ENCODE data around the gene TAL2.
A peak's percentile ranks its signal among the peaks of the same experiment; 100 is the strongest.
"Not testable (repeated sequence)": the region's sequence is repeated elsewhere in the genome, so short reads cannot be mapped to it uniquely, and the experiment has no call there.

Gene TAL2

GRCh38 chr9:105676351-105676923 lies 14.2 kb downstream of the TAL2 start:
- no peak for DNase-seq (ENCODE audit: low read depth in 3 of 3)

DNA sequence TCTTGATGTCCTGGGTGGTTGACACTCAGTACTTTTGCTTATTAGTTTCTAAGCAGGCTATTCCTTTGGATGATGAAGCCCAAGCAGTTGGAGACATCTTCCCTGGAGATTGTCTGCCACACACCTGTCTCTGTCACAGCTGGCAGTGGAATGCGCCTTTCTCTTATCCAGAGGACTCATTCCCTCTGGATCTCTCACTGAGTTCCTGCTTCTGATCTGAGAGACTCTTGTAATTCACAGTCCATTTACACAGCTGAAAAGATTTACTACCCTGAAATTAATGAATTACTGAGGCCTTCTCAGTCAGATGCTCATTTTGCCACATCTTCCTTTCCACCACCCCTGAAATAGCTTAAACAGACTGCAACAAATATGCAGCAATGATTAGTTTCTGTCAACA lies 15.9 kb downstream of the TAL2 start:
- no peak for DNase-seq (ENCODE audit: low read depth in 3 of 3)

DNA sequence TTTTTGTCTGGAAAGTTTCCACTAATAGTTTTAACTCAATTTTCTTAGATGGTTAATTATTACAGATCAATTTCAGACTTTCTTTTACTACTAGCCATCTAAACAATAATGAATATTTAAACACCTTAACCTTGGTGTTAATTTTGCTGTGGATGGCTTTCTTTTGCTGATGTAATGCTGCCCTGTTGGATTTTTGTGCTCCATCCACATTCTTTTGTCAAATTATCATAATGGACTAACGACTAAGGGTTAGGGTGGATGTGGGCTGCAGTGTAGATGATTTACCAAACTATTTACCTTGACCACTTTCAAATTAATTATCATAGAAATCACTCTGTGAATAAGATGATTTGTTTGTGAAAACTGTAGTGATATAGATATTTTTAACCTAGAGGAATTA lies 16.5 kb downstream of the TAL2 start:
- no peak for DNase-seq (ENCODE audit: low read depth in 3 of 3)

DNA sequence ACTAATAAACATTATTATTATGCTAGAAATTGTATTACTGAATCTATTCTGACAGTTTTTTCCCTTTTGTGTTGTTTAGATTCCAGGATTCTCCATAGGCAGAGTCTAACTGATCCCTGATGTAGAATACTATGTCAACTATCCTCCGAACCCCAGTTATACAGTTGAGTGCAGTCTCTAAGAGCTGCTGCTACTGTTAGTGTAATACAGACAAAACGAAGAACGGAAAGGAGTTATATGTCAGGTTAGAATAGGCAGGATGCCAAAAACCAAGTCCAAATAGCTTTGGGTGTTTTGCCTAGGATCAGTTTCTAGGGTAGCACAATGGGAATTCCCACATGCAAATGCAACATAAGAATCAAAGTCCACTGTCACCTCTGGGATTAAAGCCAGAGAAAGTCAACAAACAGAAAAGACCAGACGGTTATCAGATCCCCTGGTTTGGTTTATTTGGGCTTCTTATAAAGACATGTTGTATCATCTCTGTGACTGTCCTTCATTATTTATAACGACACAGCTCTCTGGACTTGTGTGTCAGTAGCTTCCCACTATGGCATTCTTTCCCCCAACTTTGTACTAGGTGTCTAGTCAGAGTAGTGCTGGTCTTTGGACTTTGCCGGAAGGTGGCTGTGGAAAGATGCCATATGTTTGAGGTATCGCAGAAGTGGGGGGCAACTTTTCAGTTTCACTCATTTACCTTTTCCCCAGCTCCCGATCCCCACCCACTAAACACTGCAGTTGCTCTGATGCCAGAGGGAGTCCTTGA lies 17.2 kb downstream of the TAL2 start:
- DNase-seq (ENCODE audit: low read depth in 3 of 3), result no peak

DNA sequence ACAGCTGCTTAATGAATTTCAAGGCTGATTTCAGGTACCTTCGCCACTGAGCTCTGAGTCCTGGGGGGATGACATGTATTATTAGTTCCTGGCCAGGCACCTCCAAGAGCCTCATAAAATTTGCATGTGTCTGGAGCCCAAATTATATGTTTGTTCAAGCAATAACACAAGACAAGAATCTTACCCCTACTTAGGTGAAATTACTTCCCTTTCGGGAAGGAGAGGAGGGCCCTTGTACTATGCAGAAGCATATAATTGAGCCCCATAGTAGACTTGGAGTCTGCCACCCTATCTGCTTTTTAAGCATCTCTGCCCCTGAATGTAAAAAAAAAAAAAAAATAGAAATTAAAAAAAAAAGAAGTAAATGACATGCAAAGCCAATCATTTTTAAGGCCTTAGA lies 19.1 kb downstream of the TAL2 start:
- DNase-seq (ENCODE audit: low read depth in 3 of 3), result no peak

GRCh38 chr9:105681724-105682123 lies 19.5 kb downstream of the TAL2 start:
- no peak for DNase-seq (ENCODE audit: low read depth in 3 of 3)

DNA sequence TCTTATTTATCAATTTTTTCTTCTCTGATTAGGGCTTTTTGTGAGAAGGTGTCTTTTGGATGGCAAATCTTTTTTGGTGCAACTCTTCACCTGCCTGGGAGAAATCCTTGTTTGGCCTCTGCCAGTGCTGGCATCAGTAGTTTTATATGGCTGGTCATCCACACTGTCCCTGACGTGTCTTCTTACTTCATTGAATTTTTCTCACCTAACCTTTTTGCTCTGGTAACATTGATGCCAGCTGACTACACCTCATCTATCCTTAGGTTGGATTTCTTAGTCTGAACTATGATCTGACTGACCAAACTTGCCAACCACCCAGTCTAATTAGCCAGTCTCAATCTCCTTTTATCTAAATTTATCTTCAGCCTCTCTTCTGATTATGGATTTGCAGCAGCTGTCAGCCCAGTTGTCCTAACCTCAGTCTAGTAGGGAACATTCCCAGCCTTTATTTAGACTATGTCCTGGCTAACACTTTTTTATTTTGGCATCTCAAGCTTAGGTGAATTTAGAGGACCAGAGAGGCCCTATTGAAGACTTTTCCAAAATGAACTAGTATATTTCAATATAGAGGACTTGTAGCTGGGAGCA lies 21.5 kb downstream of the TAL2 start:
- DNase-seq (ENCODE audit: low read depth in 3 of 3), result no peak

- DNase-seq (ENCODE audit: low read depth in 3 of 3), result no peak
Measured at GRCh38 chr9:105686936-105687335, 24.7 kb downstream of the TAL2 start.

DNA sequence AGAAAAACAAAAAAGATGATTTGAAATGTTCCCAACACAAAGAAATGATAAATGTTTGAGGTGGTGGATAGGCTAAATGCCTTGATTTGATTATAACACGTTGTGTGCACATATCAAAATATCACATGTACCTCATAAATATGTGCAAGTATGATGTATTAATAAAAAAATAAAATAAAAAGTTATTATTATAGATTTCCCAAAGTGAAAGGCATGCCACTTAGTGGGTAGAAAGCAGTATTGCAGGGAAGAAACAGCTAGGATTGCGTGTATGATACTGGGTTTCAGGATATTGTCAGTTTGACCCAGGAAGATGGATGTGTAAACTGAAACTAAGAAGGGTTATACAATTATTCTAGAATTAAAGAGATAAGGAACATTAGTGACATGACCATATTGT lies 28.5 kb downstream of the TAL2 start:
- no peak for DNase-seq (ENCODE audit: low read depth in 3 of 3)

DNA sequence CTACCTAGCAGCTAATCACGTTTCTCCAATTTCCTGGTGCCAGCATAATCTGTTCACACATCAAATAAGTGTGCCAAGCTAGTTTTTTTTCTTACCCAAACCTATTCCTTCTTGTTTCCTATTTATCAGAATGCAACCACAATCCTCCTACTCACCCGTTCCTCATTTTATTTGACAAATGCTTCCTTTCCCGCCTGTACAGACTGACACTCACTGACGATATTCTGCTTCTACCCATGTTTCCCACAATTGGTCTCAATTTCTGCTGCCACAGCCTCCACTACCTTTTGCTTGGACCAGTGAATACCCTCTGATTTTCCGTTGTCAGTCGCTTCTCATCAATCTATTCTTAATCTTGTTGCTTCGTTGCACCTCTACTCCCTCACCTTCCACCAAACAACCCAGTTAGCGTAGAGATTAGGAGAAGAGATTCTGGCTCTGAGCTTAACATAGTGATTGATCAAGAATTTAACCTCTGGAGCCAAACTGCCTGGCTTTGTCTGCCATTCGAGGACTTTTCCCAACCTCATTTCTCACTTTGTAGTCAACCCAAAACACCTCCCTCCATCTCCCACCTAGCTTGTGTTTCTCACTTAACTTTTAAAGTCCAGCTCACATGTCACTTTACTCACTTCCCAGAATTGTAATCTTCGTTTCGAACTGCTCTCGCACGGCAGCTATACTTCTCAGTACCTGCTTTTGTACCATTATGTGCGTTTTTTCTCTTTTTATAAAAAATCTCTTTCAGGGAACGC lies 31.4 kb downstream of the TAL2 start:
- DNase-seq (ENCODE audit: low read depth in 3 of 3), result no peak

DNA sequence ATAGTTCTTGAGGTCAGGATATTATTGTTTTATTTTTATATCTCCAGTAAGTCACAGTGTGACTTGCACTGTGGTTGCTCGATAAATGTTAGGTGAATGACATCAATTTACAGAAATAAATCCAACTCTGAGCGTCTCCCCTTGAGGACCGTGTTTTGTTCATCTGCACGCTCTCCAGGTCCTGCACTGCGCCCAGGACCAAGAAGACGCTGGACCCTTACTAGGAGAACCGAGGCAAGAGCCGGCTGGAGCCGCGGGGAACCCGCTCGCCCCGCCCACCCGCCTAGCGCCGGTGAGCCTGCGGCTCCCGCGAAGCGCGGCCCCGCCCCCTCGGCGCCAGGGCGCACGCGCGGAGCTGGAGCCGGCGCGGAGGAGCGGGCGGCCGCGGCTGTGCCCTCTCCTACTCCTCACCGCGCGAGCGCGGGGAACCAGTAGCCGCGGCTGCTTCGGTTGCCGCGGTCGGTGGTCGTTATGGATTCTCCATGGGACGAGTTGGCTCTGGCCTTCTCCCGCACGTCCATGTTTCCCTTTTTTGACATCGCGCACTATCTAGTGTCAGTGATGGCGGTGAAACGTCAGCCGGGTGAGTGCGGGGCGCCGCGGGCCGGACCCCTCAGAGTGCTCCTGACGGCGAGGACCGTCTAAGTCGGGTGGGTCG lies 32.1 kb downstream of the TAL2 start, which contains the start of gene TMEM38B:
TSS of gene TMEM38B (plus strand) at position 352 of the 658 bp plus-strand sequence. CDS start at position 472, 120 bp downstream.
- peak; percentile 45 to 74 (median 62) for DNase-seq (ENCODE audit: low read depth in 3 of 3)

- peak; percentile 4 to 40 (median 8) for DNase-seq (ENCODE audit: low read depth in 3 of 3)
Measured at GRCh38 chr9:105694848-105695581, 32.8 kb downstream of the TAL2 start.

DNA sequence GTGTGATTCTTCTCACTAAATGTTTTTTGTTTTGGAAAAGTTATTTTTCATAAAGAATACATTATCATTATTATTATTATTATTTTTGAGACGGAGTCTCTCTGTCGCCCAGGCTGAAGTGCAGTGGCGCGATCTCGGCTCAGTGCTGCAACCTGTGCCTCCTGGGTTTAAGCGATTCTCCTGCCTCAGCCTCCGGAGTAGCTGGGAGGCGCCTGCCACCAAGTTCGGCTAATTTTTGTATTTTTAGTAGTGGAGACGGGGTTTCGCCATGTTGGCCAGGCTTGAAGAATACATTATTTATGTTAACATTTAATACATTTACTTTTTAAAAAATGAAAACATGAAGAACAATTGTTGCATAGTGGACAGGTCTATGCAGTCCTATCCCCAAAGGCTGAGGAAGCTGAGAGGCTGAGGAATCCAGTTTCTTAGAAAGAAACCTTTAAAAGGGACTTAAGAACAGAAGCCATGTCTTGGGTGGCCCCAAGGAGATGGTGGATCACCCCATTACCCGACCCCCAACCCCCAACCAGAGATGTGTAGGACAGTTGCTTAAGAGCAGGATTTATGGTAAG lies 34.0 kb downstream of the TAL2 start:
- no peak for DNase-seq (ENCODE audit: low read depth in 3 of 3)

DNA sequence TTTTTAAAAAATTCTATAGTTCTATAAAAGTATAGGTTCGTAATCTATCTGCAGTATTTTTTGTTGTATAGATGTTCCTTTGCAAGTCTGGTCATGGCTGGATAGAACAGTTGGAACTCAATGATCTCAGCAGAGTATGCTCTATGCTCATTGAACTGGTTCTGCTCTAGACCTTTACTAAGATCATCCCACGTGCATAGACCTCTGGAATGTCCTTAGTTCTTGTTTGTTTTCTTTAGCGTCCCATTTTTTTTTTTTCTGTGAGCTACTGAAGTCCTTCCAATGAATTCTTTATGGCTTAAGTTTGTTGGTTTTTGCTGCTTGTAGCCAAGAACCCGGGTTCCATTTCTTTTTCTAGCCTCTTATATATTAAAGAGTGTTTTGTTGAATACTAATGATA lies 35.6 kb downstream of the TAL2 start:
- no peak for DNase-seq (ENCODE audit: low read depth in 3 of 3)

DNA sequence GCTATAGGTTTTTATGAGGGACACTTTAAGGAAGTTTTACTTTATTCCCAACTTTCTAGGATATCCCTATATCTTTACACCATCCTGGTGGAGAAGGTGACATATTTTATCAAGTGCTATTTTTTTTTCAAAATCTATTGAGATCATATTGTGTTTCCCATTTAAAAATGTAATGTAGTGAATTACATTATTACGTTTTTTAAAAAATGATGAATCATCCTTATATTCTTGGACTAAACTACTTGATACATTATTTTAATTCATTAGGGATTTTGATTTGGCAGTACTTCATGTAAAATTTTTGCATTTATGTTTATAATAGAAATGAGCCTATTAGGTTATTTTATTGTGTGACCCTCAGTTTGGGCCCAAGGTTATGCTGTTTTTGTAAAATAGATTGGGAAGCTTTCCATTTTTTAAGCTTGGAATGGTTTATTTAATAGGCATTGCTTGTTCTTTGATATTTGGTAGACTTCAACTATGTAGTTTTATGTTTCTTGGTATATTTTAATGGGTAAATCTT lies 36.2 kb downstream of the TAL2 start:
- no peak for DNase-seq (ENCODE audit: low read depth in 3 of 3)

- DNase-seq (ENCODE audit: low read depth in 3 of 3), result no peak
Measured at GRCh38 chr9:105700668-105701067, 38.4 kb downstream of the TAL2 start.

- no peak for DNase-seq (ENCODE audit: low read depth in 3 of 3)
Measured at GRCh38 chr9:105701145-105701544, 38.9 kb downstream of the TAL2 start.

DNA sequence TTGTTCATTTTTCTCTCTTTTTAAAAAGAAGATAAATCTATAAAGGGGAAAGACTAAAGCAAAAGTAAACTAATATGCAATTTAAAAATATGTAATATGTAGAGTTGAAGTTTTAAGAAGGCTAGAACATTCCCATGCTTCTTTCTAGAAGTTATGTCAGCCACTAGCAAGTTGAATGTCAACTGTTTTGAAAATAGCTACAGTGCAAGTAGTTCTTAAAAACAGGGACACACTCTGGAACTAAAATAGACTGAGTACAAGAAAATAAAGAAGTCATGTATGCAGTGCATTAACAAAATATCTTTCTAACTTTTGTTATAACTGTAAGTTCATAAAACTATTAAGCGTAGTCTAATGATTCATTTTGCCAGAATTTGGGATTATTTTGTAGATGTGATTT lies 40.0 kb downstream of the TAL2 start:
- DNase-seq (ENCODE audit: low read depth in 3 of 3), result no peak

DNA sequence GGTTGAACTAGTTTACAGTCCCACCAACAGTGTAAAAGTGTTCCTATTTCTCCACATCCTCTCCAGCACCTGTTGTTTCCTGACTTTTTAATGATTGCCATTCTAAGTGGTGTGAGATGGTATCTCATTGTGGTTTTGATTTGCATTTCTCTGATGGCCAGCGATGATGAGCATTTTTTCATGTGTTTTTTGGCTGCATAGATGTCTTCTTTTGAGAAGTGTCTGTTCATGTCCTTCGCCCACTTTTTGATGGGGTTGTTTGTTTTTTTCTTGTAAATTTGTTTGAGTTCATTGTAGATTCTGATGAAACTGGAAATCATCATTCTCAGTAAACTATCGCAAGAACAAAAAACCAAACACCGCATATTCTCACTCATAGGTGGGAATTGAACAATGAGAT lies 41.4 kb downstream of the TAL2 start:
- not testable (repeated sequence) for DNase-seq (ENCODE audit: low read depth in 3 of 3)

DNA sequence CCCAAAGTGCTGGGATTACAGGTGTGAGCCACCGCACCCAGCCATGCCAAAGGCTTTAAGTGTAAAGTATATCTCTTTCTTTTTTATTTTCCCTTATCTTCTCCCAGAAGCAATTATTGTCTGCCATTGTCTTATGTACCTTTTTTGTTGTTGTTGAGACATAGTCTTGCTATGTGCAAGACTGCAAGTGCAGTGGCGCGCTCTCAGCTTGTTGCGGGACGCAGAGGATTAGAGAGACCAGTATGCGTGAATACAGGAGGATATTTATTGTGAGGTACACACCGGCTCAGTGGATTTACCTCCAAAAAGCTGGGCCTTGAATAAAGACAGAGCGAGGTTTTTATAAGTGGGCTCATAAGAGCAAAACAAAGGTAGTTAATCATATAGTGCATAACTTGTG lies 43.9 kb downstream of the TAL2 start:
- no peak for DNase-seq (ENCODE audit: low read depth in 3 of 3)

GRCh38 chr9:105708405-105708804 lies 46.1 kb downstream of the TAL2 start:
- no peak for DNase-seq (ENCODE audit: low read depth in 3 of 3)

Measured in stimulated activated CD4-positive, alpha-beta T cell treated with anti-CD3 and anti-CD28 coated beads, TNF-alpha, amount 100 ng/mL, for 48 hours (primary cell).